HG03354 (cell line): ENCODE measurements around the gene BNIP2.
"Not testable (repeated sequence)": the region's sequence is repeated elsewhere in the genome, so short reads cannot be mapped to it uniquely, and the experiment has no call there.

Source experiments
- ATAC-seq: cut with Tn5 transposase; IDR thresholded peaks from one replicate; pipeline ENCODE4 v1.9.1; 2021; ENCODE audit warnings: mild to moderate bottlenecking; ENCODE audit not compliant: unreplicated experiment, poor library complexity, severe bottlenecking

The BNIP2 gene

GRCh38 chr15:59688782-59689625 is at the start of gene BNIP2:
BNIP2 (minus strand) TSS chr15:59689320; CDS start chr15:59682457, 6,863 bp downstream.
- peak; percentile 86 for ATAC-seq

GRCh38 chr15:59738676-59739075 is 49.6 kb upstream of the BNIP2 start:
- no peak for ATAC-seq

GRCh38 chr15:59736181-59736580 is 47.1 kb upstream of the BNIP2 start:
- ATAC-seq, result no peak

- ATAC-seq, result no peak
Measured at GRCh38 chr15:59725151-59725486, 36.0 kb upstream of the BNIP2 start.

- no peak for ATAC-seq
Measured at GRCh38 chr15:59723687-59724346, 34.7 kb upstream of the BNIP2 start.

- no peak for ATAC-seq
Measured at GRCh38 chr15:59722476-59722875, 33.4 kb upstream of the BNIP2 start.

- no peak for ATAC-seq
Measured at GRCh38 chr15:59722037-59722436, 32.9 kb upstream of the BNIP2 start.

- ATAC-seq, result no peak
Measured at GRCh38 chr15:59721411-59721810, 32.3 kb upstream of the BNIP2 start.

GRCh38 chr15:59713177-59713576 is 24.1 kb upstream of the BNIP2 start:
- no peak for ATAC-seq

- ATAC-seq, result no peak
Measured at GRCh38 chr15:59711451-59712243, 22.5 kb upstream of the BNIP2 start.

- ATAC-seq, result no peak
Measured at GRCh38 chr15:59707619-59708018, 18.5 kb upstream of the BNIP2 start.

GRCh38 chr15:59703979-59704796 is 15.1 kb upstream of the BNIP2 start:
- ATAC-seq, result no peak

GRCh38 chr15:59702351-59702750 is 13.2 kb upstream of the BNIP2 start:
- no peak for ATAC-seq

GRCh38 chr15:59701880-59702279 is 12.8 kb upstream of the BNIP2 start:
- no peak for ATAC-seq

- ATAC-seq, result no peak
Measured at GRCh38 chr15:59699810-59700431, 10.8 kb upstream of the BNIP2 start.

- ATAC-seq, result not testable (repeated sequence)
Measured at GRCh38 chr15:59698065-59698464, 8.9 kb upstream of the BNIP2 start.

- ATAC-seq, result no peak
Measured at GRCh38 chr15:59696332-59696731, 7.2 kb upstream of the BNIP2 start.

GRCh38 chr15:59694779-59695178 is 5.7 kb upstream of the BNIP2 start:
- no peak for ATAC-seq

GRCh38 chr15:59691194-59691805 is 2.2 kb upstream of the BNIP2 start:
- no peak for ATAC-seq
